Astrocyte of the spinal cord (primary cell): ENCODE measurements around the gene SLC26A3.

Experiments used
- DNase-seq: peaks from one replicate; pipeline ENCODE4 v3.0.0; 2011; ENCODE audit warnings: low read depth, low spot score
- H3K4me3 ChIP-seq: 2 replicates; pipeline ENCODE4 v1.5.1; 2011; ENCODE audit warnings: low read depth, mild to moderate bottlenecking, low read length, moderate library complexity
- CTCF ChIP-seq: IDR thresholded peaks from 2 replicates; pipeline ENCODE4 v1.5.1; 2012; ENCODE audit warnings: low read depth, mild to moderate bottlenecking, low read length, inconsistent platforms
- in situ Hi-C: cut with HindIII; loops from 2 replicates; pipeline ENCODE4 v1.10.0; 2017; ENCODE audit warnings: low sequenced_read_pairs

SLC26A3 gene

GRCh38 chr7:107833684-107834106 is 30.7 kb upstream of the SLC26A3 start:
- TF ChIP-seq CTCF, result no peak
- H3K4me3 ChIP-seq, result no peak overlapping the region
- DNase-seq, result no peak
- in situ Hi-C loops, result no loop called here

GRCh38 chr7:107830420-107830819 is 27.4 kb upstream of the SLC26A3 start:
- no peak overlapping the region for H3K4me3 ChIP-seq
- in situ Hi-C loops, result no loop called here
- no peak for DNase-seq
- no peak for TF ChIP-seq CTCF

- H3K4me3 ChIP-seq, result no peak overlapping the region
- no peak for DNase-seq
- TF ChIP-seq CTCF, result no peak
- in situ Hi-C loops, result no loop called here
These were observed 25.5 kb upstream of the SLC26A3 start for GRCh38 chr7:107828540-107828939.

DNA sequence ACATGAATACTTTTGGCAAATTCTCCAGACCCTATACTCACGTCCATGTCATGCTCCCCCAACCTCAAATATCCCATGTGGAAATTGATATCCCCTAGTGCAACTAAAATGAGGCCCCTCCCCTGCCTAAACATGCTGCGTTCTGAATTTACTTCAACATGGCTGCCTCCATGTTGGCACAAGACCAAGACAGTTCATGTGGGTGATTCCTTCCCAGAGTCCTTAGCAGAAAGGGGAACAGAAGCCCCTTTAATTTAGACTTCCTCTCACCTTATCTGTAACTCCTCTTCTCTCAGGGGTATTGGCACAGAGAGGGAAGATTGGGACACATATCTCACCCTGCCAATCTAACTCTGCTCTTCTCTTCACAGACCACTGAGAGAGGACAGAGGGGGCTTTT is 24.5 kb upstream of the SLC26A3 start:
- TF ChIP-seq CTCF, result no peak
- in situ Hi-C loops, result no loop called here

GRCh38 chr7:107826451-107826850 is 23.4 kb upstream of the SLC26A3 start:
- TF ChIP-seq CTCF, result no peak
- H3K4me3 ChIP-seq, result no peak overlapping the region
- in situ Hi-C loops, result no loop called here
- no peak for DNase-seq

More for the DNA sequence above, 24.5 kb upstream of the SLC26A3 start:
- no peak for DNase-seq
- H3K4me3 ChIP-seq, result no peak overlapping the region

- TF ChIP-seq CTCF, result no peak
- no peak for DNase-seq
- no peak overlapping the region for H3K4me3 ChIP-seq
- in situ Hi-C loops, result no loop called here
These were observed 21.8 kb upstream of the SLC26A3 start for GRCh38 chr7:107824858-107825257.

DNA sequence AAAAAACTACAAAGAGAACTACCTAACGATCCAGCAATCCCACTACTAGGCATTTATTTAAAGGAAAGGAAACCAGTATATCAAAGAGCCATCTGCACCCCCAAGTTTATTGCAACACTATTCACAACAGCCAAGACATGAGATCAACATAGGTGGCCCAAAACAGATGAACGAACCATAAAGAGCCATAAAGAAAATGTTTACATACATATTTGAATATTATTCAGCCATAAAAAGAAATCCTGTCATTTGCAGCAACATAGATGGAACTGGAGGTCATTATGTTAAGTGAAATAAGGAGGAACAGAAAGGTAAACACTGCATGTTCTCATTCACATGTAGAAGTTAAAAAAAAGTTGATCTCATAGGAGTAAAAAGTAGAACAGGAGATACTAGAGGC is 15.6 kb upstream of the SLC26A3 start:
- no peak overlapping the region for H3K4me3 ChIP-seq
- TF ChIP-seq CTCF, result no peak
- in situ Hi-C loops, result no loop called here
- no peak for DNase-seq
